ENCODE measurements around the gene CENPQ. TPM values are rescaled to one million over a fixed set of nuclear protein-coding genes. Genes with fewer than 3 reads are reported as not detected.

The CENPQ gene
- total and polyA plus RNA-seq, 2 experiments from 2014 or later = 20.2 to 41.5 TPM

DNA sequence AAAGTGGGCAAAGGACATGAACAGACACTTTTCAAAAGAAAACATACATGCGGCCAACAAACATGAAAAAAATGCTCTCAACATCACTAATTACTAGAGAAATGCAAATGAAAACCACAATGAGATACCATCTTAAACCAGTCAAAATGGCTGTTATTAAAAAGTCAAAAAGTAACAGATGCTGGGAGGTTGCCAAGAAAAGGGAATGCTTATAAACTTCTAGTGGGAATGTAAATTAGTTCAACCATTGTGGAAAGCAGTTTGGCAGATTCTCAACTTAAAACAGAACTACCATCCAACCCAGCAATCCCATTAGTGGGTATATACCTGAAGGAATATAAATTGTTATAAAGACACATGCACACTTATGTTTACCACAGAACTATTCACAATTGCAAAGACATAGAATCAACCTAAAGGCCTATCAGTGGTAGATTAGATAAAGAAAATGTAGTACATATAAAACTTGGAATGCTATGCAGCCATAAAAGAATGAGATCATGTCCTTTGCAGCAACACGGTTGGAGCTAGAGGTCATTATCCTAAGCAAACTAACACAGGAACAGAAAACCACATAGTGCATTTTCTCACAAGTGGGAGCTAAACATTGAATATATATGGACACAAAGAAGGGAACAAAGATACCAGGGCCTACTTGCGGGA lies 16.3 kb downstream of the CENPQ start:
- H3K79me2 ChIP-seq (replicated peaks; ENCODE audit: insufficient read depth) = no peaks in the 10 kb centered on the region
- Mint-ChIP-seq H3K4me3 (no peak overlapping the region), H3K9me3 (peaks cover 48% of the 10 kb centered on the region), H3K27ac (no peak overlapping the region), H3K27me3 (ENCODE audit: insufficient read depth, low read depth, poor library complexity) (peaks cover 3% of the 10 kb centered on the region), H3K4me1 (no peaks in the 10 kb centered on the region), H3K36me3 (ENCODE audit: low read depth) (peaks cover 78% of the 10 kb centered on the region)
- TF ChIP-seq ZNF114 (CRISPR knock-in tag; IDR thresholded peaks at IDR 0.05) = no peak
- TF ChIP-seq, protein P1, sequence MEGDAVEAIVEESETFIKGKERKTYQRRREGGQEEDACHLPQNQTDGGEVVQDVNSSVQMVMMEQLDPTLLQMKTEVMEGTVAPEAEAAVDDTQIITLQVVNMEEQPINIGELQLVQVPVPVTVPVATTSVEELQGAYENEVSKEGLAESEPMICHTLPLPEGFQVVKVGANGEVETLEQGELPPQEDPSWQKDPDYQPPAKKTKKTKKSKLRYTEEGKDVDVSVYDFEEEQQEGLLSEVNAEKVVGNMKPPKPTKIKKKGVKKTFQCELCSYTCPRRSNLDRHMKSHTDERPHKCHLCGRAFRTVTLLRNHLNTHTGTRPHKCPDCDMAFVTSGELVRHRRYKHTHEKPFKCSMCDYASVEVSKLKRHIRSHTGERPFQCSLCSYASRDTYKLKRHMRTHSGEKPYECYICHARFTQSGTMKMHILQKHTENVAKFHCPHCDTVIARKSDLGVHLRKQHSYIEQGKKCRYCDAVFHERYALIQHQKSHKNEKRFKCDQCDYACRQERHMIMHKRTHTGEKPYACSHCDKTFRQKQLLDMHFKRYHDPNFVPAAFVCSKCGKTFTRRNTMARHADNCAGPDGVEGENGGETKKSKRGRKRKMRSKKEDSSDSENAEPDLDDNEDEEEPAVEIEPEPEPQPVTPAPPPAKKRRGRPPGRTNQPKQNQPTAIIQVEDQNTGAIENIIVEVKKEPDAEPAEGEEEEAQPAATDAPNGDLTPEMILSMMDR (conservative IDR thresholded peaks at IDR 0.05; ENCODE audit: low read depth in 2 of 2) = no peak
- TF ChIP-seq, protein P2, sequence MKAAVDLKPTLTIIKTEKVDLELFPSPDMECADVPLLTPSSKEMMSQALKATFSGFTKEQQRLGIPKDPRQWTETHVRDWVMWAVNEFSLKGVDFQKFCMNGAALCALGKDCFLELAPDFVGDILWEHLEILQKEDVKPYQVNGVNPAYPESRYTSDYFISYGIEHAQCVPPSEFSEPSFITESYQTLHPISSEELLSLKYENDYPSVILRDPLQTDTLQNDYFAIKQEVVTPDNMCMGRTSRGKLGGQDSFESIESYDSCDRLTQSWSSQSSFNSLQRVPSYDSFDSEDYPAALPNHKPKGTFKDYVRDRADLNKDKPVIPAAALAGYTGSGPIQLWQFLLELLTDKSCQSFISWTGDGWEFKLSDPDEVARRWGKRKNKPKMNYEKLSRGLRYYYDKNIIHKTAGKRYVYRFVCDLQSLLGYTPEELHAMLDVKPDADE (IDR thresholded peaks at IDR 0.05) = no peak
- no peak for TF ChIP-seq ZNF331 (CRISPR knock-in tag; IDR thresholded peaks at IDR 0.05; ENCODE audit: low read depth)
- TF ChIP-seq CREB1 (CRISPR knock-in tag; IDR thresholded peaks at IDR 0.05; ENCODE audit: low read depth) = no peak
- no peak for TF ChIP-seq POLR2AphosphoS5 (IDR thresholded peaks at IDR 0.05; ENCODE audit: low read depth)
- TF ChIP-seq EZH2phosphoT487 (IDR thresholded peaks at IDR 0.05; ENCODE audit: unreplicated experiment) = no peak
- no peak for TF ChIP-seq EZH2 (IDR thresholded peaks at IDR 0.05; ENCODE audit: low read depth, unreplicated experiment)
- TF ChIP-seq, protein P3, sequence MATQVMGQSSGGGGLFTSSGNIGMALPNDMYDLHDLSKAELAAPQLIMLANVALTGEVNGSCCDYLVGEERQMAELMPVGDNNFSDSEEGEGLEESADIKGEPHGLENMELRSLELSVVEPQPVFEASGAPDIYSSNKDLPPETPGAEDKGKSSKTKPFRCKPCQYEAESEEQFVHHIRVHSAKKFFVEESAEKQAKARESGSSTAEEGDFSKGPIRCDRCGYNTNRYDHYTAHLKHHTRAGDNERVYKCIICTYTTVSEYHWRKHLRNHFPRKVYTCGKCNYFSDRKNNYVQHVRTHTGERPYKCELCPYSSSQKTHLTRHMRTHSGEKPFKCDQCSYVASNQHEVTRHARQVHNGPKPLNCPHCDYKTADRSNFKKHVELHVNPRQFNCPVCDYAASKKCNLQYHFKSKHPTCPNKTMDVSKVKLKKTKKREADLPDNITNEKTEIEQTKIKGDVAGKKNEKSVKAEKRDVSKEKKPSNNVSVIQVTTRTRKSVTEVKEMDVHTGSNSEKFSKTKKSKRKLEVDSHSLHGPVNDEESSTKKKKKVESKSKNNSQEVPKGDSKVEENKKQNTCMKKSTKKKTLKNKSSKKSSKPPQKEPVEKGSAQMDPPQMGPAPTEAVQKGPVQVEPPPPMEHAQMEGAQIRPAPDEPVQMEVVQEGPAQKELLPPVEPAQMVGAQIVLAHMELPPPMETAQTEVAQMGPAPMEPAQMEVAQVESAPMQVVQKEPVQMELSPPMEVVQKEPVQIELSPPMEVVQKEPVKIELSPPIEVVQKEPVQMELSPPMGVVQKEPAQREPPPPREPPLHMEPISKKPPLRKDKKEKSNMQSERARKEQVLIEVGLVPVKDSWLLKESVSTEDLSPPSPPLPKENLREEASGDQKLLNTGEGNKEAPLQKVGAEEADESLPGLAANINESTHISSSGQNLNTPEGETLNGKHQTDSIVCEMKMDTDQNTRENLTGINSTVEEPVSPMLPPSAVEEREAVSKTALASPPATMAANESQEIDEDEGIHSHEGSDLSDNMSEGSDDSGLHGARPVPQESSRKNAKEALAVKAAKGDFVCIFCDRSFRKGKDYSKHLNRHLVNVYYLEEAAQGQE (IDR thresholded peaks at IDR 0.05; ENCODE audit: unreplicated experiment) = no peak
- TF ChIP-seq NANOG (IDR thresholded peaks at IDR 0.05; ENCODE audit: borderline replicate concordance) = no peak
- no peak for TF ChIP-seq JUNB (IDR thresholded peaks at IDR 0.05; ENCODE audit: unreplicated experiment)
- TF ChIP-seq, protein P4, sequence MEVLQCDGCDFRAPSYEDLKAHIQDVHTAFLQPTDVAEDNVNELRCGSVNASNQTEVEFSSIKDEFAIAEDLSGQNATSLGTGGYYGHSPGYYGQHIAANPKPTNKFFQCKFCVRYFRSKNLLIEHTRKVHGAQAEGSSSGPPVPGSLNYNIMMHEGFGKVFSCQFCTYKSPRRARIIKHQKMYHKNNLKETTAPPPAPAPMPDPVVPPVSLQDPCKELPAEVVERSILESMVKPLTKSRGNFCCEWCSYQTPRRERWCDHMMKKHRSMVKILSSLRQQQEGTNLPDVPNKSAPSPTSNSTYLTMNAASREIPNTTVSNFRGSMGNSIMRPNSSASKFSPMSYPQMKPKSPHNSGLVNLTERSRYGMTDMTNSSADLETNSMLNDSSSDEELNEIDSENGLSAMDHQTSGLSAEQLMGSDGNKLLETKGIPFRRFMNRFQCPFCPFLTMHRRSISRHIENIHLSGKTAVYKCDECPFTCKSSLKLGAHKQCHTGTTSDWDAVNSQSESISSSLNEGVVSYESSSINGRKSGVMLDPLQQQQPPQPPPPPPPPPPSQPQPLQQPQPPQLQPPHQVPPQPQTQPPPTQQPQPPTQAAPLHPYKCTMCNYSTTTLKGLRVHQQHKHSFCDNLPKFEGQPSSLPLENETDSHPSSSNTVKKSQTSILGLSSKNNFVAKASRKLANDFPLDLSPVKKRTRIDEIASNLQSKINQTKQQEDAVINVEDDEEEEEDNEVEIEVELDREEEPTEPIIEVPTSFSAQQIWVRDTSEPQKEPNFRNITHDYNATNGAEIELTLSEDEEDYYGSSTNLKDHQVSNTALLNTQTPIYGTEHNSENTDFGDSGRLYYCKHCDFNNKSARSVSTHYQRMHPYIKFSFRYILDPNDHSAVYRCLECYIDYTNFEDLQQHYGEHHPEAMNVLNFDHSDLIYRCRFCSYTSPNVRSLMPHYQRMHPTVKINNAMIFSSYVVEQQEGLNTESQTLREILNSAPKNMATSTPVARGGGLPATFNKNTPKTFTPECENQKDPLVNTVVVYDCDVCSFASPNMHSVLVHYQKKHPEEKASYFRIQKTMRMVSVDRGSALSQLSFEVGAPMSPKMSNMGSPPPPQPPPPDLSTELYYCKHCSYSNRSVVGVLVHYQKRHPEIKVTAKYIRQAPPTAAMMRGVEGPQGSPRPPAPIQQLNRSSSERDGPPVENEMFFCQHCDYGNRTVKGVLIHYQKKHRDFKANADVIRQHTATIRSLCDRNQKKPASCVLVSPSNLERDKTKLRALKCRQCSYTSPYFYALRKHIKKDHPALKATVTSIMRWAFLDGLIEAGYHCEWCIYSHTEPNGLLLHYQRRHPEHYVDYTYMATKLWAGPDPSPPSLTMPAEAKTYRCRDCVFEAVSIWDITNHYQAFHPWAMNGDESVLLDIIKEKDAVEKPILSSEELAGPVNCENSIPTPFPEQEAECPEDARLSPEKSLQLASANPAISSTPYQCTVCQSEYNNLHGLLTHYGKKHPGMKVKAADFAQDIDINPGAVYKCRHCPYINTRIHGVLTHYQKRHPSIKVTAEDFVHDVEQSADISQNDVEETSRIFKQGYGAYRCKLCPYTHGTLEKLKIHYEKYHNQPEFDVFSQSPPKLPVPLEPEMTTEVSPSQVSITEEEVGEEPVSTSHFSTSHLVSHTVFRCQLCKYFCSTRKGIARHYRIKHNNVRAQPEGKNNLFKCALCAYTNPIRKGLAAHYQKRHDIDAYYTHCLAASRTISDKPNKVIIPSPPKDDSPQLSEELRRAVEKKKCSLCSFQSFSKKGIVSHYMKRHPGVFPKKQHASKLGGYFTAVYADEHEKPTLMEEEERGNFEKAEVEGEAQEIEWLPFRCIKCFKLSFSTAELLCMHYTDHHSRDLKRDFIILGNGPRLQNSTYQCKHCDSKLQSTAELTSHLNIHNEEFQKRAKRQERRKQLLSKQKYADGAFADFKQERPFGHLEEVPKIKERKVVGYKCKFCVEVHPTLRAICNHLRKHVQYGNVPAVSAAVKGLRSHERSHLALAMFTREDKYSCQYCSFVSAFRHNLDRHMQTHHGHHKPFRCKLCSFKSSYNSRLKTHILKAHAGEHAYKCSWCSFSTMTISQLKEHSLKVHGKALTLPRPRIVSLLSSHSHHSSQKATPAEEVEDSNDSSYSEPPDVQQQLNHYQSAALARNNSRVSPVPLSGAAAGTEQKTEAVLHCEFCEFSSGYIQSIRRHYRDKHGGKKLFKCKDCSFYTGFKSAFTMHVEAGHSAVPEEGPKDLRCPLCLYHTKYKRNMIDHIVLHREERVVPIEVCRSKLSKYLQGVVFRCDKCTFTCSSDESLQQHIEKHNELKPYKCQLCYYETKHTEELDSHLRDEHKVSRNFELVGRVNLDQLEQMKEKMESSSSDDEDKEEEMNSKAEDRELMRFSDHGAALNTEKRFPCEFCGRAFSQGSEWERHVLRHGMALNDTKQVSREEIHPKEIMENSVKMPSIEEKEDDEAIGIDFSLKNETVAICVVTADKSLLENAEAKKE (CRISPR knock-in tag; IDR thresholded peaks at IDR 0.05) = no peak
- TF ChIP-seq STAT1 (IDR thresholded peaks at IDR 0.05; ENCODE audit: unreplicated experiment) = no peak
- no peak overlapping the region for H3K4me3 ChIP-seq
- H2AFZ ChIP-seq = no peak overlapping the region
- ATAC-seq (no peak), DNase-seq (ENCODE audit: low spot score) (no peak)
- H3K9me2 ChIP-seq (ENCODE audit: insufficient read depth) = 0 out of 2 replicates have a peak, but pooled peaks cover 3% of the 10 kb centered on the region
- H3K36me3 ChIP-seq (ENCODE audit: insufficient read depth) = peaks cover 14% of the 10 kb centered on the region
- H3K27ac ChIP-seq (ENCODE audit: low read depth) = no peak overlapping the region
- H3K4me2 ChIP-seq = no peak overlapping the region
- H4K20me1 ChIP-seq (replicated peaks; ENCODE audit: insufficient read depth) = no peaks in the 10 kb centered on the region
- no peaks in the 10 kb centered on the region for H3K4me1 ChIP-seq (ENCODE audit: insufficient read depth)
- H3F3A ChIP-seq (replicated peaks; ENCODE audit: low read depth) = no peaks in the 10 kb centered on the region
- H3K27me3 ChIP-seq (ENCODE audit: insufficient read depth) = no peaks in the 10 kb centered on the region
